Body of pancreas (tissue), 4 donors: ENCODE measurements around the gene PHF13.

ENCODE experiments used
- CTCF ChIP-seq, 7 experiments: fragments of 450-650 bp in 4 of 7; fragments of 200-600 bp in 3 of 7; sonication (generic) in 3 of 7; IDR thresholded peaks; one replicate each; pipeline ENCODE4 v1.5.1; 2016 to 2019; ENCODE audit warnings: antibody characterized with exemption in 7 of 7
- POLR2A ChIP-seq, 3 donors: fragments of 450-650 bp; IDR thresholded peaks; one replicate each; pipeline ENCODE4 v1.6.1; 2016; ENCODE audit warnings: antibody characterized with exemption in 3 of 3, mild to moderate bottlenecking in 2 of 3

DNA sequence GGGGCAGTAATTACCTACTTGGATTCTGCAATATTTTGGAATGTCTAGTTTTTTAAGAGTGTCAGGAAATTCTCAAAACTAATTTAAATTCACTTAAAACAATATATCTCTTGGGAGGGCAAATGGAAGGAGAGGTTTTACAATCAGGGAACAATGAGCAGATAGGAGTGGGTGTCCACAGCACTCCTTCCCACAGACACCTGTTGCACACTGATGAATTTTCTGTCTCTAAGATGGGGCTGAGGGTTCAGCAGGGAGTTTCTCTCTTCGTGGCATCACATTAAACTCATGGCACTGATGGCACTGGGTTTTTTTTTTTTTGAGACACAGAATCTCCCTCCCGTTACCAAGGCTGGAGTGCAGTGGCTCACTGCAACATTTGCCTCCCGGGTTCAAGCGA, 5.5 kb downstream of the PHF13 start:
- TF ChIP-seq POLR2A (IDR thresholded peaks at IDR 0.05) (no peak), CTCF (IDR thresholded peaks at IDR 0.05) (no peak)
